ENCODE measurements around the gene PATZ1.
"Not testable (repeated sequence)": the region's sequence is repeated elsewhere in the genome, so short reads cannot be mapped to it uniquely, and the experiment has no call there.

The PATZ1 gene, protein sequence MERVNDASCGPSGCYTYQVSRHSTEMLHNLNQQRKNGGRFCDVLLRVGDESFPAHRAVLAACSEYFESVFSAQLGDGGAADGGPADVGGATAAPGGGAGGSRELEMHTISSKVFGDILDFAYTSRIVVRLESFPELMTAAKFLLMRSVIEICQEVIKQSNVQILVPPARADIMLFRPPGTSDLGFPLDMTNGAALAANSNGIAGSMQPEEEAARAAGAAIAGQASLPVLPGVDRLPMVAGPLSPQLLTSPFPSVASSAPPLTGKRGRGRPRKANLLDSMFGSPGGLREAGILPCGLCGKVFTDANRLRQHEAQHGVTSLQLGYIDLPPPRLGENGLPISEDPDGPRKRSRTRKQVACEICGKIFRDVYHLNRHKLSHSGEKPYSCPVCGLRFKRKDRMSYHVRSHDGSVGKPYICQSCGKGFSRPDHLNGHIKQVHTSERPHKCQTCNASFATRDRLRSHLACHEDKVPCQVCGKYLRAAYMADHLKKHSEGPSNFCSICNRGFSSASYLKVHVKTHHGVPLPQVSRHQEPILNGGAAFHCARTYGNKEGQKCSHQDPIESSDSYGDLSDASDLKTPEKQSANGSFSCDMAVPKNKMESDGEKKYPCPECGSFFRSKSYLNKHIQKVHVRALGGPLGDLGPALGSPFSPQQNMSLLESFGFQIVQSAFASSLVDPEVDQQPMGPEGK

DNA sequence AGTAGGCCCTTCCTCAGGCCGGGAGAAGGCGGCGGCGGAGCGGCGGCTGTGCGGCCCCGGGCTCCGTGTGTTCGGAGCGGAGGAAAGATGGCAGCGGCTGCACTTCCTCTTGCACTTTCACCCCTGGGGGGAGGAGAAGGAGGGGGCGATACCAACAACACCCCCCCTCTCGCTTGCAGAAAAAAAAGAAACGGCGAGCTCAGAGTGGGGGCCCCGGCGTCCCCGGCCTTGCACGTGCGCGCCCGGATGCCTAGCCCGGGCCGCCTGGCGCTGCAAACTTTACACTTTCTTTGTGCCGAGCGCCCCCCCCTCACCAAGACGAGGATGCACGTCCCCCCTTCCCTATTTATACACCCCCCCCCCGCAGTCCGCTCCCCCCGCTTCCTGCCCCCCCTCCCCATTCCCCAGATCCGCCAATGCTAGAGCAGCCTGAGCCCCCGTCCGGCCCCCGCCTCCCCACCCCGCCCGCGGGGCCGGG lies at the start of gene PATZ1:
Gene PATZ1 (minus strand): TSS at position 92 of the 478 bp plus-strand sequence. CDS start 744 bp downstream, outside the sequence.
- DNase-seq (ENCODE audit: low read depth in 2 of 2, low spot score in 1 of 2) = peak; percentile 45 to 62

DNA sequence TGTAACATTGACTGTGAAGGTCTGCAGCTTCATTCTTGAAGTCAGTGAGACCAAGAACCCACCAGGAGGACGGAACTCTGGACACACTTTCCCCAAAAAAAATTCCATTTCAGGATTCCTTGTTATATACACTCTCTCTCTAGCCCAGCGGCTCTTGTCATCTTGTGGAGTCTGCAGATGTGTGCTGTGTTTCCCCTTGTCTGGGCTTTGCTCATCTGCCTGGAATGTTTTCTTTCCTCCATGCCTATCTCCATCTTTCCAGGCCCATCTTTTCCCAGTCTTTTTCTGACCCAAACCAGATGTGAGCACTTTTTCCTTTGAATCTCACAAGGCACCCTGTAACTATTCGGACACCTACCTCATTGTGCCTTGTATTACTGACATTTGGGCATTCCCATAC lies 48.2 kb upstream of the PATZ1 start:
- no peak for DNase-seq (ENCODE audit: low read depth in 2 of 2, low spot score in 1 of 2)

DNA sequence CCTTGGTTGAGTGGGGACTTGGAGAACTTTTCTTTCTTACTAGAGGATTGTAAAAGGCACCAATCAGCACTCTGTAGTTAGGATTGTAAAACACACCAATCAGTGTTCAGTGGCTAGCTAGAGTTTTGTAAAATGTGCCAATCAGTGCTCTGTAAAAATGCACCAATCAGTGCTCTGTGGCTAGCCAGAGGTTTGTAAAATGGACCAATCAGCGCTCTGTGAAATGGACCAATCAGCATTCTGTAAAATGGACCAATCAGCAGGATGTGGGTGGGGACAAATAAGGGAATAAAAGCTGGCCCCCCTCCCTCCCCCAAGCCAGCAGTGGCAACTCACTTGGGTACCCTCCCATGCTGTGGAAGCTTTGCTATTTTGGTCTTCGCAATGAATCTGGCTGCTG lies 47.7 kb upstream of the PATZ1 start:
- no peak for DNase-seq (ENCODE audit: low read depth in 2 of 2, low spot score in 1 of 2)

DNA sequence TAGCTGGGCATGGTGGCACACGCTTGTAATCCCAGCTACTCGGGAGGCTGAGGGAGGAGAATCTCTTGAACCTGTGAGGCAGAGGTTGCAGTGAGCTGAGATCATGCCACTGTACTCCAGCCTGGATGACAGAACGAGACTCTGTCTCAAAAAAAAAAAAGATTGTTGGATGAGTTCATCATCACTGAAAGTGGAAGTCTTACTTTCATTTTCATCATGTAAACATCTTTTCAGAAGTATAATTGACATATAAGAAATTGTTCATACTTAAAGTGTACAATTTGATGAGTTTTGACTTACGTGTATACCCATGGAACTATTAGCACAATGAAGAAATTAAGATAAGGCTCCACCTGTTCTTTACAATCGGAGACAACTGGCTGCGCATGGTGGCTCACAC lies 32.5 kb upstream of the PATZ1 start:
- DNase-seq (ENCODE audit: low read depth in 2 of 2, low spot score in 1 of 2) = not testable (repeated sequence)

DNA sequence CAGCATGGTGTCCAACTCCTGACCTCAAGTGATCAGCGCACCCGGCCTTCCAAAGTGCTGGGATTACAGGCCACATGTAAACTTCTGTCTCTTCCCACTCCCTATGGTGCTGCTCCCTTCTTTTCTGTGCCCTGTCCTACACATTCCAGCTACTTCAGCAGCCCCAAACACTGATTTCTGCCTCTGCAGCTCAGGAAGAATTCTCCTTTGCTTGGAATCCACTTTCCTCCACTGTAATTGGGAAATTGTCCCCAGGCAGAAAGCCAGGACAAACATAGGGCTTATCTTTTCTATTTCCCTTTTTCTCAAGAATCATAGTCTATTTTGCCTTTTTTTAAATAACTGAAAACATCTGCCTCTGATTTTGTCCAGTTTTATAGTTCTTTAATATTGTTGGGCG lies 32.0 kb upstream of the PATZ1 start:
- DNase-seq (ENCODE audit: low read depth in 2 of 2, low spot score in 1 of 2) = no peak

DNA sequence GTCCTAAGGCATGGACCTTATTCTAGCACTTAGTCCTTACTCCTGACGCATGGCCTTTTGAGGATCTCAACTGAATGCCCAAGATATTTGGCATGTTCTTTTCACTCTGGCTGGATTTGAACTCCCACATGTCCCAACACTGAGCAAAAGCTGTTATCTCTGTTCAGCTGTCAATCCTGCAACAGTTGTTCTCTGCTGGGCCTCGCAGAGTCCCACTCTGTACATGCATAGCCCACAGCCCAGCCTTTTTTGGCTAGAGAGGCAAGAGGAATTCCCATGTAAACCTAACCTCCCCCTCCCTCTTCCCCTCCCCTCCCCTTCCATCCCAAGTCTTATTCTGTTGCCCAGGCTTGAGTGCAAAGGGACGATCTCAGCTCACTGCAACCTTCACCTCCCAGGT lies 31.5 kb upstream of the PATZ1 start:
- no peak for DNase-seq (ENCODE audit: low read depth in 2 of 2, low spot score in 1 of 2)

DNA sequence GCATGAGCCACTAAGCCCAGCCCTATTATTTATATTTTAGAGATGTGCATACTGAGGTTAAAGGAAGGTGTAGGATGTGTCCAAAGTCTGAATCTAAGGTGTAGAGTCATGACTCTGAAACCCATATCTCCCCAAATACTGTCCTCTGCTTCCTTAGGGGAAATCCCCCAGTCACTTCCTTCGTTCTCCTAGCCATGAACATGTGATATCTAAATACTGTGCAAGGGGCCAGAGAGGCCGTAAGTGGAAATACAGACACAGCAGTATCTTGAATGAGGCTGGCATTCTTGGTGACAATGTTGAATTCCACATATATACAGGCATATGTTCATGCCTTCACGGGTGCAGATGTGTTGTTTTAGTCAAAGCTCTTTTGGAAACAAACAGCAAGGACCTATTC lies 21.3 kb upstream of the PATZ1 start:
- DNase-seq (ENCODE audit: low read depth in 2 of 2, low spot score in 1 of 2) = no peak

DNA sequence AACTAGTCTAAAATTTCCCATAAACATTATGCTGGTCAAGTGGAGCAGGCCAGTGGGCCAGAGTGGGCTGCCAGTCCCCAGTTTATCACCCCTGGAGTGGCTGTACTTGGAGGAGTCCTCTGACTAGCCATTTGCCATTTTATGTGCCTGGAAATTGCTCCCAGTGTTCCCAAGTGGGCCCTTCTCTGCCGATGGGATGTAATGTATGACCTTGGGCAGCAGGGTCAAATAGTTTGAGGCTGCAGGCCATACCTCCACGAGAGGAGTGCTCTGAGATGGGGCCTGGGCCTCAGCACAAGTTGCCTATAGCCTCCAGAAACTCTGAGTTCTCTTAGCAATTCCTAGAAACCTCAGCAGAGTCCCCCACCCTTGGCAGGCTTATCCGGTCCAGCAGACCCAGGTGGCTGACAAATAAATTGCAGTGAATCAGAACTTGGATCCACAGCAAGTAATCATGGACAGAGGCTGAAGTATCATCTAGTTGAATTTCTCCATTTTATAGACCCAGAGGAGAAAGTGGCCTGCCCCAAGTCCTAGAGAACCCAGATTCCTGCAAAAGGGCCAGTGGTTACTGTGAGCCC lies 17.8 kb upstream of the PATZ1 start:
- no peak for DNase-seq (ENCODE audit: low read depth in 2 of 2, low spot score in 1 of 2)

DNA sequence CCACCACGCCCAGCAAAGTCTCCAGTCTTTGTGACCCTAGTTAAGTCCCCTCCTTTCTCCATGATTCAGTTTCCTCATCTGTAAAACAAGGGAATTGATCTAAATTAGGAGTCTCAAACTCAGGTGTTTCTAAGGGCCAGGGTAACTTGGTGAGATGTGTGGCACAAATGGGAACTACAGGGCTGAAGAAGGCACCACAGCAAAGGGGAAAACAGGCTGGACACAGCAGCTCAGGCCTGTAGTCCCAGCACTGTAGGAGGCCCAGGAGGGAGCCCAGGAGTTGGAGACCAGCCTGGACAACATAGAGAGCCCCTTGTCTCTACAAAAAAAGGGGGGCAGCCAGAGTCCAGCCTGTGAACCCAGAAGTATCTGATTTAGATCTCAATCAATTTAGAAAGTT lies 15.6 kb upstream of the PATZ1 start:
- no peak for DNase-seq (ENCODE audit: low read depth in 2 of 2, low spot score in 1 of 2)

DNA sequence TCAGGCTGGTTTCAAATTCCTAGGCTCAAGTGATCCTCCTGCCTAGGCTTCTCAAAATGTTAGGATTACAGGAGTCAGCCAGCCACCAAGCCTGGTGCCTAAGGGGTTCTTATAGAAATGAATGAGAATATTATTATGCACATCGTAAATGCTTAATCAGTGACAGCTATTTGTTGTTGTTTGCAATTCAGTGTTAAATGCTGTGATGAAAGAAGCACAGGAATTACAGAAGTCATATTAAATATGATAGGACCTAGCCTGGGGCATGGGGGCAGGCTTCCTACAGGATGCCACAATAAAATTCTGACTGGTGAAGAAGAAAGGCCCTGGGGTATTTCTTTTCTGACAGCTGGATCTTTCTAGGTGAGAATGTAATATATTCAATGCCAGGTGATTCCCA lies 13.9 kb upstream of the PATZ1 start:
- no peak for DNase-seq (ENCODE audit: low read depth in 2 of 2, low spot score in 1 of 2)

DNA sequence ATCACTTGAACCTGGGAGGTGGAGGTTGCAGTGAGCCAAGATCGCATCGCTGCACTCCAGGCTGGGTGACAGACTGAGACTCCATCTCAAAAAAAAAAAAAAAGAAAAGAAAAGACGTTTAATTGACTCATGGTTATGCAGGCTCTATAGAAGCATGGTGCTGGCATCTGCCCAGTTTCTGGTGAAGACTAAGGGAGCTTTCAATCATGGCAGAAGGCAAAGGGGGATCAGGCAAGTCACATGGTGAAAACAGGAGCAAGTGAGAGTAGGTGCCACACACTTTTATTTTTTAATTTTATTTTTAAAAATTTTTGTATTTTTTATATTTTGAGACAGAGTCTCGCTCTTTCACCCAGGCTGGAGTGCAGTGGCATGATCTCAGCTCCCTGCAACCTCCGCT lies 8.4 kb upstream of the PATZ1 start:
- DNase-seq (ENCODE audit: low read depth in 2 of 2, low spot score in 1 of 2) = no peak

DNA sequence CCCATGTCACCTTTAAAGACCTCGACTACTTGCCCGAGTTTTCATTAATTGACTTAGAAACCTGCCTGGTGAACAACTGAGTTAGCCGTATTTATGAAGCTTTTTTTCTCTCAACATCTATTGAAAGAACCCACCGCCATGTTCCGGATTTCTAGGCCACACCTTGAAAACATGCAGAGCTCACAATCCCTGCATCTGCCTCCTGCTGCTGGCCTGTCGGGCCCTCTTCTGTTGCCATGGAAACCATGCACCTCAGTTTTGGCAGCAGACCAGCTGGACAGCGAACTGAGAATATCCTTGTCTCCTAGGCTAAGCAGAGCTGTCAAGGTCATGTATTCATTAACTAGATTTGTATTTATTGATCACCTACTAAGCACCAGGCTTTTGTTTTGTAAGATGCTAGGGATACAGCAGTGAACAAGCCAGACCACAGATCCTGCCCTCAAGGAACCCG lies 4.3 kb upstream of the PATZ1 start:
- no peak for DNase-seq (ENCODE audit: low read depth in 2 of 2, low spot score in 1 of 2)

DNA sequence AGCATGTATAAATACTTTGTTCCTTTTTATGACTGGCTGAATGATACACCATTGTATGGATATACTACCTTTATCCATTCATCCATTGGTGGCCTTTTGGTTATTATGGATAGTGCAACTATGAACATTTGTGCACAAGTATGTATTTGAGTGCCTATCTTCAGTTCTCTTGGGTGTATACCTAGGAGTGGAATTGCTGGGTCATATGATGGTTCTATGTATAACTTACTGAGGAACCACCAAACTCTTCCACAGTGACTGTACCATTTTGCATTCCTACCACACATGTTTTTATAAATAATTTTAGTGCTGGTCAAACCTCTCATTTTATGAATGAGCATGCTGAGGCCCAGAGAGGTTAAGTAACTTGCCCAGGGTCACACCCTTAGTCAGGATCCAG lies 3.8 kb upstream of the PATZ1 start:
- DNase-seq (ENCODE audit: low read depth in 2 of 2, low spot score in 1 of 2) = no peak

DNA sequence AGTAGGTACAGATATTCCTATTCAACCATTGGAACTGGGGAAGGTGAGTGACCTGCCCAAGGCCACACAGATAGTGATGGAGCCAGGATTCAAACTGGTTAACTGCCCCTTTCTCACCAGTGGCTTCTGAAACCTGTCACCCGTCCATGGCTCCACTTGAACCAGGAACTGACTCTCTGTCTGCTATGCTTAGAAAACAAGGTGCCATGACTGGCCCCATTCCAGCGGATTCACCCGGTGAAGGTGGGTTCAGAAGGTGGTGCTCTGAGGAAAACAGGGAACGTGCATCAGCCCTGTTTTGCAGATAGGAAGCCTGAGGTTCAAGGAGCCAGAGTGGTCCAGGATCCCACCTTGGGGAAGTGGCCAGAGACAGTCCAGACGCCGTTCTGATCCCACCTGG lies 2.6 kb upstream of the PATZ1 start:
- no peak for DNase-seq (ENCODE audit: low read depth in 2 of 2, low spot score in 1 of 2)

DNA sequence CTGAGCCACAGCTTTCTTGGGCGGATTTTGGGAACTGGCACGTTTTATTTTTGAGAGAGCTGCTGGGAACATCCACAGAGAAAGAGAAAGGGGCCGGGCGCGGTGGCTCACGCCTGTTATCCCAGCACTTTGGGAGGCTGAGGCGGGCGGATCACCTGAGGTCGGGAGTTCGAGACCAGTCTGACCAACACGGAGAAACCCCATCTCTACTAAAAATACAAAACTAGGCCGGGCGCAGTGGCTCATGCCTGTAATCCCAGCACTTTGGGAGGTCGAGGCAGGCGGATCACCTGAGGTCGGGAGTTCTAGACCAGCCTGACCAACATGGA lies 1.8 kb upstream of the PATZ1 start:
- not testable (repeated sequence) for DNase-seq (ENCODE audit: low read depth in 2 of 2, low spot score in 1 of 2)

DNA sequence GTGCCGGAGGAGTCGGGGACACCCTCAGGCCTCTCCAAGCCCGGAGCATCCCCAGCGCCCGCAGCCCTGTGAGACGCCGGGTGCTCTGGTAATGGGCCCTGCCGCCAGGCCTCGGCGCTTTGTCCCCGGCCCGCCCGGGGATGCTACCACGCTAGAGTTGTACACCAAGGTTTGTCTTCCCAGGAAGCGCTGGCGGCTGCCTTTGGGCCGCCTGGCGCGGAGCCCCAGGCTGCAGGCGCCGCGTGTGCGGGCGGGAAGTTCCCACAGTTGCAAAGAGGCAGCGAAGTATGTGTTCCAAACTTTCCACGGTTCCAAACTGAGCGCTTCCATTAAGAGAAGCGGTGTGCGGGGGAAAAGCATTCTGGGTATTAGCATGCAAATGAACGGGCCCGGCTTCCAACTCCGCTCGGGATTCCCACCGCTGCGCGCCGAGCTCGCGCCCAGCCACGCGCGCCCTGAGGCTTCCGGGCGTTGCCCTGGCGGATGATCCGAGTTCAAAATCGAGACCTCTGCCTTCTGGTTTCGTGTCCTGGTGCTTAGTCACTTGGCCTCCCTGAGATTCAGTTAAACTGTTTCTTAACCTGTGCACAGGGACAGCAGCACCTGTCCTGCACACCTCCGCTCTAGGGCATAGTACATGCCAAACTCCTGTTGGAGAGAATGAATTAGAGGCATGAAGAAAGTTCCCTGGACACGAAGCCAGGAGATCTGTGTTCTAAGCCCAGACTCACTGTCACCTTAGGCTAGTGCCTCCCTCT lies 1.3 kb upstream of the PATZ1 start:
- DNase-seq (ENCODE audit: low read depth in 2 of 2, low spot score in 1 of 2) = peak in 1 of 2 donors; percentile 2

DNA sequence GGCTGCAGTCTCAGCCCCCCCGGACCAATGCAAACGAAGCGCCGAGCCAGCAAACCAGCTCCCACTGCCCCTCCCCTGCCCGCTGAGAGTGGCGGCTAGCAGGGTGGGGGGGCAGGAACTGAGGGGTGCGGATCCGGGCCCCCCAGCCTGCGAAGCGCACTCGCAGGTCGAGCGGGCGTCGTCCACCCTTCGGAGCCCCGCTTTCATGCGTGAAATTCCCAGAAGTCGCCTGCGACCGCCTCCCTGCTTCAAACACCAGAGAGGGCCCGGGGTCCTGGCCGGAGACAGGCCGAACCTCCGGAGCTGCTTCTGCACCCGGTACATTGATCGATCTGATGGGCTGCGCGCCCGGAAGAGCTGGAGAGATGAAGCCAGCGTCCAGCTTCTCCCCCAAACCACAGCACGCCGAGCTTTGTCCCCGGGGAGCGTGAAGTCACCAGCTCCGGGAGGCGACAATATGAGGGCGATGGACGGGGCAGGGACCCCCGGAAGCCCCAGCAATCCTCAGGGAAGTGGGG lies 646 bp upstream of the PATZ1 start:
- peak in 1 of 2 donors; percentile 5 for DNase-seq (ENCODE audit: low read depth in 2 of 2, low spot score in 1 of 2)

DNA sequence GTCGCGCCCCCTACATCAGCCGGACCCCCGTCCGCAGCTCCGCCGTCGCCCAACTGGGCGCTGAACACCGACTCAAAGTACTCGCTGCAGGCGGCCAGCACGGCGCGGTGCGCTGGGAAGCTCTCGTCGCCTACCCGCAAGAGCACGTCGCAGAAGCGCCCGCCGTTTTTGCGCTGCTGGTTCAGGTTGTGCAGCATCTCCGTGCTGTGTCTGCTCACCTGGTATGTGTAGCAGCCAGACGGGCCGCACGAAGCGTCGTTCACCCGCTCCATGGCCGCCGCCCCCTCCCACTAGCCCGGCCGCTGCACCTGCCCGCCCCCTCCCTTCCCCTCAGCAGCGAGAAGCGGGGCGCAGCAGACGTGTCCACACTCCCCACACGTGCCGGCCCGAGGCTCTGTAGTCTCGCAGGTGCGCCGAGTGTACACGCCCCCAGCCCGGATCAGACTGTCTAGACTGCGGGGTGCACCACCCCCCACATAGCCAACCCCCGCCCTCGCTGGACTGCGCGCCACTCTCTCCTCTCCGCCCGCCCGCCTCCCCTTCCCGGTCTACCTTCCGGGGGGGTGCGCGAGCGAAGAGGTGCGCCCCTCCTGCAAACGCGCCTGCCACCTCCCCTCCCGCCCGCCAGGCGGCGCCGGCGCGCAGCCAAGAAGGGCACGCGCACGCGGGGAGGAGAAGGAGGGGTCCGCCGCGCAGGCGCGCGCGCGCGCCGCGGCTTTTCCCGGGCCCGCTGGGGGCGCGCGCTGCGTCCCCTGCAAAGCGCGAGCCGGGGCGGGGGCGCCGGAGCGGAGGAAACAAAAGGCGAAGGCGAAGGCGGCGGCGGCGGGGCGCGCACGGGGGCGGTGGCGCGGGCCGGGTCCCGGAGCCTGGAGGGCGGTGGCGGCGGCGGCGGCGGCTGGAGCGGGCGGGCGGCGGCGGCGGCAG lies 553 bp downstream of the PATZ1 start:
- DNase-seq (ENCODE audit: low read depth in 2 of 2, low spot score in 1 of 2) = peak; percentile 71 to 77

DNA sequence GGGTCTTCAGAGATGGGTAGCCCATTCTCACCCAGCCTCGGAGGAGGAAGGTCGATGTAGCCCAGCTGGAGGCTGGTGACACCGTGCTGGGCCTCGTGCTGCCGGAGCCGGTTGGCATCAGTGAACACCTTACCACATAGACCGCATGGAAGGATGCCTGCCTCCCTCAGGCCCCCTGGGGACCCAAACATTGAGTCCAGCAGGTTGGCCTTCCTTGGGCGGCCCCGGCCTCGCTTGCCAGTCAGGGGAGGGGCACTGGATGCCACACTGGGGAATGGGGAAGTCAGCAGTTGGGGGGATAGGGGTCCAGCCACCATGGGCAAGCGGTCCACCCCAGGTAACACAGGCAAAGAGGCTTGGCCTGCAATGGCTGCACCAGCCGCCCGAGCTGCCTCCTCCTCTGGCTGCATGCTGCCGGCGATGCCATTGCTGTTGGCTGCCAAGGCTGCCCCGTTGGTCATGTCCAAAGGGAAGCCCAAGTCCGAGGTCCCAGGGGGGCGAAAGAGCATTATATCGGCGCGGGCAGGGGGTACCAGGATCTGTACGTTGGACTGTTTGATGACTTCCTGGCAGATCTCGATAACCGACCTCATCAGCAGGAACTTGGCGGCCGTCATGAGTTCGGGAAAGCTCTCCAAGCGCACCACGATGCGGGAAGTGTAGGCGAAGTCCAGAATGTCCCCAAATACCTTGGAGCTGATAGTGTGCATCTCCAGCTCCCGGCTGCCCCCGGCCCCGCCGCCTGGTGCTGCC lies 1.4 kb downstream of the PATZ1 start:
- DNase-seq (ENCODE audit: low read depth in 2 of 2, low spot score in 1 of 2) = peak in 1 of 2 donors; percentile 4

DNA sequence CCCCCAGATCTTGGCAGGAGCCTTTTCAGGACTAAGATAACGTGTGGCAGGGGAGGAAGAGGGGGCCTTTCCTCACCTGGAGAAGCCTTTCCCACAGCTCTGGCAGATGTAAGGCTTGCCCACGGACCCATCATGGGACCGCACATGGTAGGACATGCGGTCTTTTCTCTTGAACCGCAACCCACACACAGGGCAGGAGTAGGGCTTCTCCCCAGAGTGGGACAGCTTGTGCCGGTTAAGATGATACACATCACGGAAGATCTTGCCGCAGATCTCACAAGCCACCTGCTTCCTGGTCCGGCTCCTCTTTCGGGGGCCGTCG lies 1.9 kb downstream of the PATZ1 start:
- DNase-seq (ENCODE audit: low read depth in 2 of 2, low spot score in 1 of 2) = no peak
